ENCODE data around the gene AGPAT1.

The AGPAT1 gene

GRCh38 chr6:32168807-32169591 lies 6.9 kb downstream of the AGPAT1 start:
- H3K9me3 ChIP-seq (ENCODE audit: control insufficient read depth, insufficient read depth, low read length), result no peaks in the 10 kb centered on the region
- H3K36me3 ChIP-seq (ENCODE audit: control insufficient read depth, insufficient read depth, low read length), result peaks cover 22% of the 10 kb centered on the region; the same call in 1 of the 2 replicates
- no peak for DNase-seq (ENCODE audit: low read depth, low spot score)
- H3K4me1 ChIP-seq (ENCODE audit: control insufficient read depth, insufficient read depth, low read length), result peaks cover 4% of the 10 kb centered on the region
- no peaks in the 10 kb centered on the region for H3K27me3 ChIP-seq (ENCODE audit: control insufficient read depth, insufficient read depth, low read length)
- H3K4me3 ChIP-seq (ENCODE audit: low read length), result no peak overlapping the region
- no peak overlapping the region for H3K27ac ChIP-seq (ENCODE audit: low read length)
- WGBS (ENCODE audit: insufficient coverage, insufficient read length), result no CpG with 5 or more reads among the region's 11 CpGs

GRCh38 chr6:32168350-32168749 lies 7.5 kb downstream of the AGPAT1 start:
- Histone ChIP-seq H3K36me3 (ENCODE audit: control insufficient read depth, insufficient read depth, low read length) (peaks cover 22% of the 10 kb centered on the region; the same call in 1 of the 2 replicates), H3K27me3 (ENCODE audit: control insufficient read depth, insufficient read depth, low read length) (no peaks in the 10 kb centered on the region), H3K27ac (ENCODE audit: low read length) (no peak overlapping the region), H3K4me3 (ENCODE audit: low read length) (no peak overlapping the region), H3K4me1 (ENCODE audit: control insufficient read depth, insufficient read depth, low read length) (peaks cover 4% of the 10 kb centered on the region), H3K9me3 (ENCODE audit: control insufficient read depth, insufficient read depth, low read length) (no peaks in the 10 kb centered on the region)
- no CpG with 5 or more reads among the region's 2 CpGs for whole genome bisulfite sequencing (ENCODE audit: insufficient coverage, insufficient read length)
- no peak for DNase-seq (ENCODE audit: low read depth, low spot score)

- Histone ChIP-seq H3K27me3 (ENCODE audit: control insufficient read depth, insufficient read depth, low read length) (no peaks in the 10 kb centered on the region), H3K4me1 (ENCODE audit: control insufficient read depth, insufficient read depth, low read length) (peaks cover 2% of the 10 kb centered on the region), H3K27ac (ENCODE audit: low read length) (no peak overlapping the region), H3K4me3 (ENCODE audit: low read length) (no peak overlapping the region), H3K9me3 (ENCODE audit: control insufficient read depth, insufficient read depth, low read length) (no peaks in the 10 kb centered on the region), H3K36me3 (ENCODE audit: control insufficient read depth, insufficient read depth, low read length) (peaks cover 22% of the 10 kb centered on the region; the same call in 1 of the 2 replicates)
- no peak for DNase-seq (ENCODE audit: low read depth, low spot score)
- WGBS (ENCODE audit: insufficient coverage, insufficient read length), result no CpG with 5 or more reads among the region's 6 CpGs
These were observed 8.1 kb downstream of the AGPAT1 start for GRCh38 chr6:32167761-32168262.

DNA sequence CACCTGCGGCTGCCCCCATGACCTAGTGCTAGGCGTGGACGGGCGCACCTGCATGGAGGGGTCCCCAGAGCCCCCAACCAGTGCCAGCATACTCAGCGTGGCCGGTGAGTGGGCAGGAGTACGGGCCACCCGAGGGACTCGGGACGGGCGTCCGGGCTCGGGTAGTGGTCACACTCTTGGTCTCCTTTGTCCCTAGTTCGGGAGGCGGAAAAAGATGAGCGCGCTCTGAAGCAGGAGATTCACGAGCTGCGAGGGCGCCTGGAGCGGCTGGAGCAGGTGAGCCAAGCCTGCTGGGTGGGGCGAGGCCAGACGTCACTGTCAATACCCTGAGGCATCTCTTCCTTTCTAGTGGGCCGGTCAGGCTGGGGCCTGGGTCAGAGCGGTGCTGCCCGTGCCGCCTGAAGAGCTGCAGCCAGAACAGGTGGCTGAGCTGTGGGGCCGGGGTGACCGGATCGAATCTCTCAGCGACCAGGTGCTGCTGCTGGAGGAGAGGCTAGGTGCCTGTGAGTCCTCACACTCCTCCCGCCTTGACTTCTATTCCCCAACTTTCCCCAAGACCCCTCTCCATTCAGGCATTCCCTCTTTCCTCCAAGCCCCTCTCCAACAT lies 8.6 kb downstream of the AGPAT1 start:
- Histone ChIP-seq H3K4me1 (ENCODE audit: control insufficient read depth, insufficient read depth, low read length) (peaks cover 2% of the 10 kb centered on the region; the same call in 1 of the 2 replicates), H3K27me3 (ENCODE audit: control insufficient read depth, insufficient read depth, low read length) (no peaks in the 10 kb centered on the region), H3K9me3 (ENCODE audit: control insufficient read depth, insufficient read depth, low read length) (no peaks in the 10 kb centered on the region), H3K4me3 (ENCODE audit: low read length) (no peak overlapping the region), H3K36me3 (ENCODE audit: control insufficient read depth, insufficient read depth, low read length) (peaks cover 22% of the 10 kb centered on the region; the same call in 1 of the 2 replicates), H3K27ac (ENCODE audit: low read length) (no peak overlapping the region)
- WGBS (ENCODE audit: insufficient coverage, insufficient read length), result no CpG with 5 or more reads among the region's 32 CpGs
- no peak for DNase-seq (ENCODE audit: low read depth, low spot score)

DNA sequence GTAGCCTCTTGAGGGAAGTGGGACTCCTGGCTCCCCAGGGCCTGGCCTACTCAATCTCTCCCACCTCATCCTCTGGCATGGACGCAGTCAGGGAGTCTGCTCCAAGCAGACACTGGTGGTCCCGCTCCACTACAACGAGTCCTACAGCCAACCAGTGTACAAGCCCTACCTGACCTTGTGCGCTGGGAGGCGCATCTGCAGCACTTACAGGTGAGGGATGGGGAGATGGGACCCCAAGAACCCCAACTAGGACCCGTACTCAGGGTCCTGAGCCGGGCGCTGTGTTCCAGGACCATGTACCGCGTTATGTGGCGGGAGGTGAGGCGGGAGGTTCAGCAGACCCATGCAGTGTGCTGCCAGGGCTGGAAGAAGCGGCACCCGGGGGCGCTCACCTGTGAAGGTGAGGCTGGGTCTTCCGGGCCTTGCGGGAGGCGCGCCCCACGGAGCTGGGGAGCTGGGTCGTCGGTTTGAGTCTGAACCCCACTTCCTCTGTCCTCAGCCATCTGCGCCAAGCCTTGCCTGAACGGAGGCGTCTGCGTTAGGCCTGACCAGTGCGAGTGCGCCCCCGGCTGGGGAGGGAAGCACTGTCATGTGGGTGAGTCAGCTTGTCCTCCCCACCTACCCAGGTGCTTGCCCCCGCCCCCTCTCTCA lies 9.3 kb downstream of the AGPAT1 start:
- no peaks in the 10 kb centered on the region for H3K27me3 ChIP-seq (ENCODE audit: control insufficient read depth, insufficient read depth, low read length)
- H3K27ac ChIP-seq (ENCODE audit: low read length), result no peak overlapping the region
- no peak for DNase-seq (ENCODE audit: low read depth, low spot score)
- peaks cover 22% of the 10 kb centered on the region; the same call in 1 of the 2 replicates for H3K36me3 ChIP-seq (ENCODE audit: control insufficient read depth, insufficient read depth, low read length)
- no peaks in the 10 kb centered on the region for H3K9me3 ChIP-seq (ENCODE audit: control insufficient read depth, insufficient read depth, low read length)
- peaks cover 2% of the 10 kb centered on the region; the same call in 1 of the 2 replicates for H3K4me1 ChIP-seq (ENCODE audit: control insufficient read depth, insufficient read depth, low read length)
- WGBS (ENCODE audit: insufficient coverage, insufficient read length), result no CpG with 5 or more reads among the region's 30 CpGs
- no peak overlapping the region for H3K4me3 ChIP-seq (ENCODE audit: low read length)

DNA sequence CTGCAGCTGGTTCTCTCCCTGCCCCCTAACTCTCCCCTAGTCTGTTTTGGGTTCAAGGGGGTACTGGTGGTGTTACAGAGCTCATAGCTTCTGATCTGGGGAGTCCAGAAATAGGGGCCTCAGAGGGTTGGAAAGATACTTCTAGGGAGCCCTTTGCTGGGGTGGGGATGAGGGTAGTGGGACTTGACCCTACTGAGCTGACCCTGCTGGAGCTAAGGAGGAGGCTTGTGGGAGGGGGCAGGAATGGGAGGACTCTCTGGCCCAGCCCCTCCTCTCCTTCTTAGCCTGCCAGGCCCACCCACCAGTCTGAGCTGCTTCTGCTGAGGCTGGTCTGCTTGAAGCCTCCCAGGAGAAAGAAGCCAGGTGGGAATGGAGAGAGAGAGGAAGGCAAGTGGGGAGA lies 11.6 kb downstream of the AGPAT1 start, which contains the start of gene EGFL8:
Gene EGFL8 (plus strand): TSS at position 301 of the 400 bp plus-strand sequence. CDS start 1,571 bp downstream, outside the sequence.
- peaks cover 2% of the 10 kb centered on the region; the same call in 1 of the 2 replicates for H3K4me1 ChIP-seq (ENCODE audit: control insufficient read depth, insufficient read depth, low read length)

DNA sequence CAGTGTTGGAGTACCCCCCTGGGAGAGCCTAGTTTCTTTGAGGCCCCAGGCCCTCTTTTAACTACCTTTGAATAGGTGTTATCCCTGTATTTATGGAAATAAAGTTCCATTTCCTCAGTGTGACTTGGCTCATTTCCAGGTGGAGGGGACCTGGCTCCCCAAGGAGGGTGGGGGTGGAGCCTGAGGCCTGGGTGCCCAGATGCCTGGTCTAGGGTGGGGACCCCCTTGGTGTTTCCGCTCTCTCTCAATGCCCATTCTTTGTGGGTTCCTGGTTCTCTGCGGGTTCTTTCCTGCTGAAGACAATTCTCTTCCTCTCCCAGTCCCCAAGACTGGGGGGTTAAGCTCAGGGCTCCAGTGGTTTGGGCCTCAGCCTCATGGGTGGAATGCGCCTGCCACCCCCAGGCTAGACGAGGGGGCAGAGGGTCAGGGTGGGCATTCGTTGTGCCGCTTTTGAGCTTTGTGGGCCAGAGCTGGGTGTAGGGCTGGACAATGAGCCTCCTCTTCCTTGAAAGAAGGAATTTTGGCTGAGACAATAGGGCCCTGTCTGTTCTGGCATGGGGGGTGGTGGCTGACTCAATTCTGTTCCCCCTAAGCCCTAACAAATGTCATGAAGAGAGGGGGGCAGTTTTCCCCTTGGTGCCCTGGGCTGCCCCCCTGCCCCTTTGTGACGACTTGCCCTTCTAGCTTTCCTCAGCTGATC lies 12.2 kb downstream of the AGPAT1 start:
- Histone ChIP-seq H3K27me3 (ENCODE audit: control insufficient read depth, insufficient read depth, low read length) (no peaks in the 10 kb centered on the region), H3K36me3 (ENCODE audit: control insufficient read depth, insufficient read depth, low read length) (peaks cover 4% of the 10 kb centered on the region; the same call in 1 of the 2 replicates), H3K9me3 (ENCODE audit: control insufficient read depth, insufficient read depth, low read length) (no peaks in the 10 kb centered on the region), H3K27ac (ENCODE audit: low read length) (no peak overlapping the region), H3K4me3 (ENCODE audit: low read length) (no peak overlapping the region), H3K4me1 (ENCODE audit: control insufficient read depth, insufficient read depth, low read length) (peaks cover 2% of the 10 kb centered on the region; the same call in 1 of the 2 replicates)
- WGBS (ENCODE audit: insufficient coverage, insufficient read length), result no CpG with 5 or more reads among the region's 7 CpGs
- no peak for DNase-seq (ENCODE audit: low read depth, low spot score)

More for the DNA sequence above, 11.6 kb downstream of the AGPAT1 start, which contains the start of gene EGFL8:
- Histone ChIP-seq H3K36me3 (ENCODE audit: control insufficient read depth, insufficient read depth, low read length) (peaks cover 4% of the 10 kb centered on the region; the same call in 1 of the 2 replicates), H3K27ac (ENCODE audit: low read length) (no peak within 1 kb of the TSS), H3K4me3 (ENCODE audit: low read length) (no peak within 1 kb of the TSS), H3K9me3 (ENCODE audit: control insufficient read depth, insufficient read depth, low read length) (no peaks in the 10 kb centered on the region), H3K27me3 (ENCODE audit: control insufficient read depth, insufficient read depth, low read length) (no peaks in the 10 kb centered on the region)
- no peak for DNase-seq (ENCODE audit: low read depth, low spot score)

- Histone ChIP-seq H3K9me3 (ENCODE audit: control insufficient read depth, insufficient read depth, low read length) (no peaks in the 10 kb centered on the region), H3K27me3 (ENCODE audit: control insufficient read depth, insufficient read depth, low read length) (no peaks in the 10 kb centered on the region), H3K4me3 (ENCODE audit: low read length) (no peak overlapping the region), H3K36me3 (ENCODE audit: control insufficient read depth, insufficient read depth, low read length) (no peaks in the 10 kb centered on the region; the same call in 1 of the 2 replicates), H3K27ac (ENCODE audit: low read length) (no peak overlapping the region), H3K4me1 (ENCODE audit: control insufficient read depth, insufficient read depth, low read length) (no peaks in the 10 kb centered on the region)
- no peak for DNase-seq (ENCODE audit: low read depth, low spot score)
These were observed 17.8 kb downstream of the AGPAT1 start for GRCh38 chr6:32158052-32158451.

DNA sequence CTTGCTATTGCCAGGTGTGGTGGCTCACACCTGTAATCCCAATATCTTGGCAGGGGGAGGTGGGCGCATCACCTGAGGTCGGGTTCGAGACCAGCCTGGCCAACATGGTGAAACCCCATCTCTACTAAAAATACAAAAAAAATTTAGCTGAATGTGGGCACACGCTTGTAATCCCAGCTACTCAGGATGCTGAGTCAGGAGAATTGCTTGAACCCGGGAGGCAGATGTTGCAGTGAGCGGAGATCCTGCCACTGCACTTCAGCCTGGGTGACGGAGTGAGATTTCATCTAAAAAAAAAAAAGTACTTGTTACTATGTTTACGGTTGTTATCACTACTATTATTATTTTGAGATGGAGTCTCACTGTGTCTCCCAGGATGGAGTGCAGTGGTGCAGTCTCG lies 19.0 kb downstream of the AGPAT1 start:
- Histone ChIP-seq H3K4me1 (ENCODE audit: control insufficient read depth, insufficient read depth, low read length) (peaks cover 2% of the 10 kb centered on the region; the same call in 1 of the 2 replicates), H3K27ac (ENCODE audit: low read length) (no peak overlapping the region), H3K9me3 (ENCODE audit: control insufficient read depth, insufficient read depth, low read length) (no peaks in the 10 kb centered on the region), H3K27me3 (ENCODE audit: control insufficient read depth, insufficient read depth, low read length) (no peaks in the 10 kb centered on the region), H3K36me3 (ENCODE audit: control insufficient read depth, insufficient read depth, low read length) (no peaks in the 10 kb centered on the region), H3K4me3 (ENCODE audit: low read length) (no peak overlapping the region)
- no CpG with 5 or more reads among the region's 9 CpGs for WGBS (ENCODE audit: insufficient coverage, insufficient read length)
- no peak for DNase-seq (ENCODE audit: low read depth, low spot score)
